GM18517 (cell line): ENCODE results near the gene INTS15.
"Not testable (repeated sequence)": the region's sequence is repeated elsewhere in the genome, so short reads cannot be mapped to it uniquely, and the experiment has no call there.

ENCODE experiments used
- ATAC-seq: cut with Tn5 transposase; IDR thresholded peaks from one replicate; pipeline ENCODE4 v1.9.1; 2021; ENCODE audit warnings: mild to moderate bottlenecking, moderate library complexity; ENCODE audit not compliant: unreplicated experiment

Gene INTS15

GRCh38 chr7:6616854-6617643 is 27.2 kb downstream of the INTS15 start:
- ATAC-seq, result no peak

- ATAC-seq, result no peak
These were observed 28.8 kb downstream of the INTS15 start for GRCh38 chr7:6618621-6619020.

DNA sequence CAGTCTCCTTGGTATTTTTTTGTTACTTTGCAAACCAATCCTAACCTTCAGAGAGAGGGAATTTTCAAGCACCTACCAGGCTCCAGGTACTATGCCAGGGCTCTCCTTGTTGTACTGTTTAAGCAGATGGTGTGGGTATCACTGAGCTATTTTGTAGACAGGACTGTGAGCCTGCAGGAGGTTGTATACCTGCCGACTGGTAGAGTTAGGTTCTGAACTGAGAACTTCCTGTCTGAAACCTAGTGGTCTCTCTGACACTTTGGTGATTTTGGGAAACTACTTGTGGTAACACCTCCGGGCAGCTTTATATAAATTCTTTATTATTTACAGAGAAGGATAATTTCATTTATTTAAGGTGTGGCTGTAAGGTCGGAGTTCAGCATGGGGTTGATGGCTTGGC is 30.1 kb downstream of the INTS15 start:
- ATAC-seq, result no peak

- no peak for ATAC-seq
These were observed 31.6 kb downstream of the INTS15 start for GRCh38 chr7:6621195-6622133.

DNA sequence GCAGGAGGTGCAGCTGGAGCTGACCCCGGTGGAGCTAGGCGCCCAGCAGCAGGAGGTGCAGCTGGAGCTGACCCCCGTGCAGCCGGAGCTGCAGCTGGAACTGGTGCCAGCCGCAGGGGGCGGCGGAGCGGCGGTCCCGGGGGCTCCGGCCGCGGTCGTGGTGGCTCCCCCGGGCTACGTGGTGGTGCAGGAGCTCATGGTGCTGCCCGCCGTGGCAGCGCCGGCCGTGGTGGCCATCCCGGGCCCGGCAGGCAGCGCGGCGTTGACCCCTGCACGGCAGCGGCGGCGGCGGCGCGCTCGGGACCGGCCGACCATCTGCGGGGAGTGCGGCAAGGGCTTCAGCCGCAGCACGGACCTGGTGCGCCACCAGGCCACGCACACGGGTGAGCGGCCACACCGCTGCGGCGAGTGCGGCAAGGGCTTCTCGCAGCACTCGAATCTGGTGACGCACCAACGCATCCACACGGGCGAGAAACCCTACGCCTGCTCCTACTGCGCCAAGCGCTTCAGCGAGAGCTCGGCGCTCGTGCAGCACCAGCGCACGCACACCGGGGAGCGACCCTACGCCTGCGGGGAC is 32.4 kb downstream of the INTS15 start:
- ATAC-seq, result no peak

DNA sequence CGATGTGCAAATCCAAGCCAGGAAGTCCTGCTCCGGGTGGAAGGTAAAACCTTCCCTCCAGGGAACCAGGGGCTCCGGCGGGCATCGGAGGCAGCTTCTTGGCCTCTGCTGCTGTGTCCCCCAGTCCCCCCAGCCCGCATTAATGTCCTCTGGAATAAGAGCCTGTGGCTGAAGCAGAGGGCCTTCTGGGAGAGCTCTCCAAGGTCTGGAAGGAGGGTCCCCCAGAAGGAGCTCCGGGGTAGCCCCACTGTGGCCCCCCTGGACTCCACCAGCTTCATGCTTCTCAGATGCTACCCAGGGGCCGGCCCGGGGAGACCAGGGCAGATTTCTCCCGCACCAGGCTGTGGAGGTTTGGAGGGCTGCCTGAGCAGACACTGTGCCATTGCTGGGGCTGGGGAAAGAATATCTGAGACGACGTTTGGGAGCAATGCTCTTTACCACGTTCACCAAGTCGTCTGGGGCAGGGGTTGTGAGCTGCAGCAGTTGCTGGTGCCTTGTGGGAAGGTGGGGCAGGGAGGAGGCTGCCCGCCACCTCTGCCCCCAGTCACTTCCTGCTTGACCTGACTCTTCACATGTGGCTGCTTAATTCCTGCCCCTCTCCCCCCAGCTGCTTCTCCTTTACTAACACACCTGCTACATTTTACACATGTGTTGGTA is 33.9 kb downstream of the INTS15 start:
- ATAC-seq, result no peak

DNA sequence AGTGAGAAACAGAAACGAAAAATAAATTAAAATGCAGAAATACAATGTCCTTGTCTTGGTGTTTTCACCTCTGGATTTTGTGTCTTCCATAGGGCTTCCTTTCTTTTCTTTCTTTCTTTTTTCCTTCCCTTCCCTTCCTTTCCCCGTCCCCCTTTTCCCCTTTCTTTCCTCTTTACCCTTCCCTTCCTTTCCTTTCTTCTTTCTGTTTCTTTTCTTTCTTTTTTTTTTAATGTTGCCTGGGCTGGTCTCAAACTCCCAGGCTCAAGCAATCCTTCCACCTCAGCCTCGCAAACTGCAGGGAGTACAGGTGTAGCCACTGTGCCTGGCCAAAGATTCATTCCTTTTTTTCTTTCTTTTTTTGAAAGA is 34.4 kb downstream of the INTS15 start:
- ATAC-seq, result no peak

DNA sequence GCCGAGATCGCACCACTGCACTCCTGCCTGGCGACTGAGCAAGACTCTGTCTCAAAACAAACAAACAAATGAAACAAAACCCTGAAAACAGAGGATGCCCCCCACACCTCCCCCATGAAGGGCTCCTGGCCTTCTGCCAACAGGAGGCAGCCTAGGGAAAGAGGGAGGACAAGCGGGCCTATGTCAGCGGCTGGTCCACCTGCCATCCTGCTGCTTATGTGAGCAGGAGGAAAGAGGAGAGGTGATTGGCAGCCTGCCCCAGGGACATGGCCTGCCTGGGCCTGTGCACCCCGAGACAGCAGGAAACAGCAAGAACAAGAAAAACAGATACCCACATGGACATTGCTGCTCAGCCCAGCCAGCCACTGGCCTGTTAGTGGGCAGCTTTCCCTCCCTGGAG is 38.2 kb downstream of the INTS15 start:
- ATAC-seq, result no peak

- ATAC-seq, result no peak
These were observed 40.4 kb downstream of the INTS15 start for GRCh38 chr7:6630007-6630849.

DNA sequence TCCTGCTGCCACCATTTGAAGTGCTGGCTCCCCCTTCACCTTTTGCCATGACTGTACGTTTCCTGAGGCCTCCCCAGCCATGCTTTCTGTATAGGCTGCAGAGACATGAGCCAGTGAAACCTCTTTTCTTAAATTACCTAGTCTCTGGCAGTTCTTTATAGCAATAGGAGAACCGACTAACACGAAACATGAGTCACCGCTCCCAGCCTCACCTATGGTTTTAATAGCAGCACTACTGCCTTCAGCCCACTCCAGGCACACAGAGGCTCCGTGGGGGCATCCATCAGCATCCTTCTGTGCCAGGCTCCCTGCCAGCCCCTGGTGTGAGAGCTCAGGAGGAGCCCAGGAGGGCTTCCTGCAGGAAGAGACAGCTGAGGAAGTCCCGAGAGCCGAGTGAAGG is 41.8 kb downstream of the INTS15 start:
- ATAC-seq, result no peak

DNA sequence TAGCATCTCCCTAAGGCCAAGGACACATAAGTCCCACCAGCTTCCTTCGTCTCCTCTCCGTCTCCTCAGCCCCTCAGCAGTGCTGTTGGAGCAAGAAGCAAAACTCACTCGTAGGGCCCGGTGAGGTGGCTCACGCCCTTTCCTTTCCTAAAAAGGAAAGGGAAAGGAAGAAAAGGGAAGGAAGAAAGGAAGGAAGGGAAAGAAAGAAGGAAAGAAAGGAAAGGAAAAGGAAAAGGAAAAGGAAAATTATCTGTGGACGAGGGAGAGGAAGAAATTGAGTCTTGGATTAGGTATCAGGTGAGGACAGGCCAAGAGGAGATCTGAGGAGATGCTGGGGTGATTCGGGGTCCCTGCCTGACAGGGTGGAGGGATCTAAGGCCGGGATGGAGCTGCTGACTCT is 44.2 kb downstream of the INTS15 start:
- ATAC-seq, result no peak

- not testable (repeated sequence) for ATAC-seq
These were observed 45.1 kb downstream of the INTS15 start for GRCh38 chr7:6634971-6635370.

DNA sequence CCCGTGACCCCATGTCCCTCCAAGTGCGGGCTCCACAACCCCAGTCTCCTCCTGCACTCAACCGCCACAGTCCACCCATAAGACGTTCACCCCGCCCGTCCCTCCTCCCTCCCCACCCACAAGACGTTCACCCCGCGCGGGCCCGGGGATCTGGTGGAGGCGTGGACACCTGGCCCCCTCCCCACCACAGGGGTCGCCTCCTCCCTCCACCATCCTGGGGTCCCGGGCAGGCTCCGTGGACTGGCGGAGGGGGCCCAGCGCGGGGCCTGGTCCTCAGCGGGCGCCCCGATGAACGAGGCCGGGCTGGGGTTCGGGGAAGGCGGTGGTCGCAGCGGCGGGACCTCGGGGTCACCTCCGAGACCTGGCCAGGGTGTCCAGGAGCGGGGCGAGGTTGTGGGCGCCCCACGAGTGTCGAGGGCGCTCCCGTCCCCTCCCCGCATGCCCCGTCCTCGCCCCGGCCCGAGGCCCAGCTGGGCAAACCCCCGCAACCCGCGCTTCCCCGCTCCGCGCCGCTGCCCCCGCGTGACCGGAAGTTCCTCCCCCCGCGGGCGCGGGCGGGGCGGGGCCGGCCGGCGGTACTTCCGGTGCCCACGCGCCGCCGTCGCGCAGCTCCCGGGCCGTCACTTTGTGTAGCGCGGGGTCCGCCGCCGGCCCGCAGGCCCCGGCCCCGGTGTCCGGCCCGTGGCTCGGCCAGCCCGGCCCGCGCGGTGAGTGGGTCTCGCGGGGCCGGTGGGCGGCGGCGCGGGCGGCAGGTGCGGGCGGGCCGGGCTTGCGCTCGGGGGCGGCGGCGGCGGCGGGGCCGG is 47.1 kb downstream of the INTS15 start, which contains the start of gene ZNF316:
Gene ZNF316, plus strand, starts transcription at position 578 of the 803 bp plus-strand sequence. CDS start 5,092 bp downstream, outside the sequence.
- ATAC-seq, result peak; percentile 42

GRCh38 chr7:6637544-6638229 is 47.9 kb downstream of the INTS15 start:
- peak; percentile 75 for ATAC-seq

DNA sequence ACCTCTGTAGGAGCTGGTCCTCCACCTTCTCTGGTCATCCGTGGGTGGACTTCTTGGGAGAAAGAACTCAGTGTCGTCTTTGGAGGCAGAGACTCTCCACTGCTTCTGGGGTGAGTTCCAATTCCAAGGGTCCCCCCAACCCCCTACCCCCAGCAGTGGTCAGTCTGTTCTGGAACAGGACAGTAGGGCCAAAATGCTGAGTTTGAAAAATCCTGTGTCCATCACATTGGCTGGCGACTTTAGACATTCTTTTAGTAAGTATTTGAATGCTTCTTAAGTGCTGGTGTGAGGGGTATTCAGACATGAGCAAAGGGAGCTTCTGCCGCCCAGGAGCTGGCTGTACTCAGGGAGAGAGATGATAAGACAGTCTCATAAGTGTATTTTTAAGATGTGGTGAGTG is 49.2 kb downstream of the INTS15 start:
- no peak for ATAC-seq

DNA sequence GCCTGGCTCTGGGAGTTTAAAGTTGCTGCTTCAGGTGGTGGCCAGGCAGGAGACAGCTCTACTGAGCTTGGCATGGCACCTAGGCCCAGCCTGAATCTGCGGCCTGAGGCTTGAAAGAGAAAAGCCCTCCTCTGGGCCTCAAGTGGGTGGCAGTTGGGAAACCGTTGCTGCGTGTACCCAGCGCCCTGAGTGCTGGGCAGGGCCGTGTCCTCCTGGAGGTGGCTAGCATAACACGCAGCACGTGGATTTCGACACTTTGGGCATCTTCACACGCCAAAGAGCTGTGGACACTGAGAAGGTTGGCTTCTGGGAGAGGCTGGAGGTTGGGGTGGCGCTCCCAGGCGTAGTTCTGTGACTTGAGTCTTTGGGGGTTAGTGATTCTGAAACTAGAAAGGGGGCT is 49.8 kb downstream of the INTS15 start:
- ATAC-seq, result no peak

DNA sequence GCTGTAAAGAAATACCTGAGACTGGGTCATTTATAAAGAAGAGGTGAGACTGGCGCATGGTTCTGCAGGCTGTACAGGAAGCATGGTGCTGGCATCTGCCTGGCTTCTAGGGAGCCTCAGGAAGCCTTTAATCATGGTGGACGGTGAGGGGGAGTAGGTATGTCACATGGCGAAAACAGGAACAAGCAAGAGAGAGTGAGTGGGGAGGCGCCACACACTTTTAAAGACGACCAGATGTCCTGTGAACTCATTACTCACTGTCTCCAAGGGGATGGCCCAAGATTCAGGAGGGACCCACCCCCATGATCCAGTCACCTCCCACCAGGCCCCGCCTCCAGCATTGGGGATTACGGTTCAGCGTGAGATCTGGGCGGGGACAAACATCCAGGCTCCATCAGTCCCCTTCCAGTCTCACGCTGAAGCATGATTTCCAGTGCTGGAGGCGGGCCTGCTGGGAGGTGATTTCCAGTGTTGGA is 50.5 kb downstream of the INTS15 start:
- no peak for ATAC-seq

DNA sequence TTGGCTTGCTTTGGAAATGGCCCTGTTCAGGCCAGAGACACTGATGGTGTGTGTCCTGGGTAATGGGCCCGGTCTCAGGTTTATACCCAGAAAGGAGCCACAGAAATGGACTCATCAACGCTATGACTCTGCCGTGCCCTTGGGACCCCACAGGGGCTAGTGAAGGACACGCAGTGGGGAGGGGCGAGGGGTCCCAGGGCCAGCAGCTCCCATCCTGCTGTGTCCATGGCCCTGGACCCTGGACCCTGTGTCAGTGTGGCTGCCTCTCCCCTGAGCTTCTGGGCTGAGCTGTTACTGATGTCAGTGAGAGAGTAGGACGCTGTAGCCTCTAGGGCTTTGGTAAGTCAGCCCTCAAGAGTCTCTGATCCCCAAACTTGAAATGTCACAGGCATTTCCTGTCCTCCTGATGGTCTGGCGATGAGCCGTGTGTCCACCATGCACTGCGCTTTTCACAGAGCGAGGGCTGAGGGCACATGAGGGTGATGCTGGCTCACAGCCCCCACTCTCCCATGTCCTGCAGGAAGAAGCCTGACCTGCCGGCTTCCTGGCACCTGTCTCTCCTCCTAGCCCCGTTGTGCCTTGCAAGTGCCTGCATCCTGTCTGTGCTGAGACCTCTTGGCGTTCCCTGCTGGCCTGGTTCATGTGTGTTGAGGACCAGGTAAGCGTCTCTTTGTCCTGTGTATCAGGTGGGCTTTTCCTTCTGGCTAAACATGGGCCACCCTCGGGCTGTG is 51.6 kb downstream of the INTS15 start:
- ATAC-seq, result no peak
